Neural cell (in vitro differentiated cells): ENCODE measurements around the gene PML. TPM values are rescaled to one million over a fixed set of nuclear protein-coding genes. Genes with fewer than 3 reads are reported as not detected.

ENCODE experiments used
- H2AFZ ChIP-seq: fragments of 200-600, 300-800 bp; sonication (generic), shearing (Covaris generic); 2 replicates; pipeline ENCODE4 v1.6.0; 2014; ENCODE audit warnings: low read depth, mild to moderate bottlenecking, antibody characterized with exemption, low read length, moderate library complexity
- H3F3A ChIP-seq: fragments of 200-600 bp; shearing (Covaris generic); 2 replicates; pipeline ENCODE4 v1.6.1; 2016; ENCODE audit warnings: mild to moderate bottlenecking, moderate library complexity, mixed read lengths, antibody characterized with exemption, low read length; ENCODE audit not compliant: insufficient read depth, poor library complexity, severe bottlenecking
- H3K27ac ChIP-seq: fragments of 200-600, 300-800 bp; sonication (generic), shearing (Covaris generic); 2 replicates; pipeline ENCODE4 v1.5.1; 2014; ENCODE audit warnings: mild to moderate bottlenecking, low read length, moderate library complexity
- H3K27me3 ChIP-seq: fragments of 300-800, 200-600 bp; sonication (generic), shearing (Covaris generic); 2 replicates; pipeline ENCODE4 v1.6.0; 2014; ENCODE audit warnings: mild to moderate bottlenecking, low read depth, low read length, moderate library complexity; ENCODE audit not compliant: insufficient read depth
- H3K36me3 ChIP-seq: fragments of 300-800, 200-600 bp; sonication (generic), shearing (Covaris generic); 2 replicates; pipeline ENCODE4 v1.5.1; 2014; ENCODE audit warnings: mild to moderate bottlenecking, antibody characterized with exemption, low read length, moderate library complexity; ENCODE audit not compliant: insufficient read depth
- H3K4me2 ChIP-seq: fragments of 300-800, 200-600 bp; sonication (generic), shearing (Covaris generic); 2 replicates; pipeline ENCODE4 v1.6.0; 2014; ENCODE audit warnings: mild to moderate bottlenecking, low read length
- H3K4me3 ChIP-seq: fragments of 300-800, 200-600 bp; sonication (generic), shearing (Covaris generic); 2 replicates; pipeline ENCODE4 v1.5.1; 2014; ENCODE audit warnings: mild to moderate bottlenecking, low read length, moderate library complexity
- H3K79me2 ChIP-seq: fragments of 200-600 bp; shearing (Covaris generic); replicated peaks from 2 replicates; pipeline ENCODE4 v1.6.0; 2014; ENCODE audit warnings: mild to moderate bottlenecking, low read length, moderate library complexity; ENCODE audit not compliant: insufficient read depth
- H3K9ac ChIP-seq: fragments of 300-800, 200-600 bp; sonication (generic), shearing (Covaris generic); 2 replicates; pipeline ENCODE4 v1.6.1; 2016; ENCODE audit warnings: mild to moderate bottlenecking, low read length, mixed read lengths
- H3K9me2 ChIP-seq: fragments of 200-600 bp; shearing (Covaris generic); 2 replicates; pipeline ENCODE4 v1.6.1; 2016; ENCODE audit warnings: mild to moderate bottlenecking, low read length, mixed read lengths; ENCODE audit not compliant: insufficient read depth
- H3K9me3 ChIP-seq: fragments of 200-600, 300-800 bp; sonication (generic), shearing (Covaris generic); 2 replicates; pipeline ENCODE4 v1.6.1; 2016; ENCODE audit warnings: mild to moderate bottlenecking, mixed run types, low read length, moderate library complexity, mixed read lengths
- H4K20me1 ChIP-seq: fragments of 200-600 bp; shearing (Covaris generic); 2 replicates; pipeline ENCODE4 v1.6.1; 2016; ENCODE audit warnings: mild to moderate bottlenecking, mixed run types; ENCODE audit not compliant: insufficient read depth
- EP300 ChIP-seq: fragments of 450-650 bp; conservative IDR thresholded peaks from 2 replicates; pipeline ENCODE4 v1.6.1; 2014; ENCODE audit warnings: antibody characterized with exemption, mild to moderate bottlenecking, moderate library complexity; ENCODE audit not compliant: poor library complexity, severe bottlenecking
- EZH2 ChIP-seq: fragments of 200-600, 300-800 bp; shearing (Covaris generic), sonication (generic); IDR thresholded peaks from 2 replicates; pipeline ENCODE4 v1.6.1; 2014; ENCODE audit warnings: antibody characterized with exemption, low read length, borderline replicate concordance, mild to moderate bottlenecking; ENCODE audit not compliant: insufficient read depth, poor library complexity, severe bottlenecking
- MXI1 ChIP-seq: fragments of 450-650 bp; conservative IDR thresholded peaks from 2 replicates; pipeline ENCODE4 v1.6.1; 2014; ENCODE audit warnings: antibody characterized with exemption, mild to moderate bottlenecking; ENCODE audit not compliant: poor library complexity, severe bottlenecking
- POLR2AphosphoS5 ChIP-seq: IDR thresholded peaks from 2 replicates; pipeline ENCODE4 v1.6.1; 2012
- RAD21 ChIP-seq: fragments of 450-650 bp; conservative IDR thresholded peaks from 2 replicates; pipeline ENCODE4 v1.6.1; 2014; ENCODE audit warnings: antibody characterized with exemption, mild to moderate bottlenecking, moderate library complexity
- SMC3 ChIP-seq: fragments of 450-650 bp; conservative IDR thresholded peaks from 2 replicates; pipeline ENCODE4 v1.6.1; 2014; ENCODE audit warnings: antibody characterized with exemption, mild to moderate bottlenecking, moderate library complexity; ENCODE audit not compliant: poor library complexity
- TAF1 ChIP-seq: IDR thresholded peaks from 2 replicates; pipeline ENCODE4 v1.6.1; 2012; ENCODE audit warnings: low read depth
- polyA plus RNA-seq: library from polyadenylated mRNA; depleted of rRNA; stranded (reverse); fragments of >200 nt; gene quantifications from 2 replicates; pipeline ENCODE4 v1.2.3, GENCODE V29; 2014
- TF ChIP-seq, protein P1 (sequence below): IDR thresholded peaks from 2 replicates; pipeline ENCODE4 v1.6.1; 2012; ENCODE audit warnings: borderline replicate concordance
- TF ChIP-seq, protein P2 (sequence below): fragments of 450-650 bp; IDR thresholded peaks from 2 replicates; pipeline ENCODE4 v1.5.1; 2014; ENCODE audit warnings: antibody characterized with exemption, mild to moderate bottlenecking, moderate library complexity; ENCODE audit not compliant: poor library complexity, severe bottlenecking

PML gene
- polyA plus RNA-seq, 1 donor from 2014 or later = 4.7 TPM

DNA sequence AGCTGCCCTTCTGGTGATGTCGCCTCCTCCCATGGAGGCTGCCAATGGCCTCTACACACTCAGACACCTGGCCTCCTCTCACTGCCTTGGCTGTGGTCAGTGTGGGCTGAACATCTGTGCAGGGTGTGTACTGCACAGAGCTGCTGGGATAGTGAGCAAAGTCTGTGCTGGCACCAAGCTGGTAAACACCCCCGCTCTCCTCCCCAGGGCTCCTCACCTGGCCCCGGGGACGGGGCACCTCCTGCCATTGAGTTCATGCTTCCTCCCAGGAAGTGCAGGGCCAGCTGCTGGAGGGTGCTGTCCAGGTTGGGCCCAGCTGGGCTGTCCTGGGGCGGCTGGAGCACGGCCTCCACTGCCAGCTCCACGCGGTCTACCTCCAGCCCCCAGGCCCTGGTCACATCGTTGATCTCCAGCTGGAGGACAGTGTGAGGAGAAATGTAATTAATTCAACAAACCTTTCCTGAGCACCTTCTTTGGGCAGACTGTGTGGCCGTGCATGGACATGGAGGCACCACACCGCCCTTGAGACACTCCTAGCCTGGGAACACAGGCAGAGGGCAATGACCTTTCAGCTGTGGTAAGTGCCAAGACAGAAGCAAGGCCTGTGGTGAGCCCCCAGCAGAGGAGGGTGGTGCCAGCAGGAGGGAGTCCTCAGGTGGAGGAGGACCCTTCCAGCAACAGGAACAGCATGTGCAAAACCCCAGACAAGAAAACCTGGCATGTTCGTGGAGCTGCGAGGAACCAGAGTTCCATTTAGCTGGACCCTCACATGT is 9.2 kb upstream of the PML start:
- no peaks in the 10 kb centered on the region for H3K9me3 ChIP-seq
- no peak overlapping the region for H3K9ac ChIP-seq
- no peak overlapping the region for H3K4me2 ChIP-seq
- H3K4me3 ChIP-seq = no peak overlapping the region
- no peaks in the 10 kb centered on the region for H4K20me1 ChIP-seq
- H3K9me2 ChIP-seq = no peaks in the 10 kb centered on the region
- no peak overlapping the region for H3K27ac ChIP-seq
- no peaks in the 10 kb centered on the region for H3F3A ChIP-seq
- TF ChIP-seq RAD21 (no peak), EZH2 (no peak), EP300 (no peak), MXI1 (no peak), POLR2AphosphoS5 (no peak), SMC3 (no peak), TAF1 (no peak)
- TF ChIP-seq, protein P1, sequence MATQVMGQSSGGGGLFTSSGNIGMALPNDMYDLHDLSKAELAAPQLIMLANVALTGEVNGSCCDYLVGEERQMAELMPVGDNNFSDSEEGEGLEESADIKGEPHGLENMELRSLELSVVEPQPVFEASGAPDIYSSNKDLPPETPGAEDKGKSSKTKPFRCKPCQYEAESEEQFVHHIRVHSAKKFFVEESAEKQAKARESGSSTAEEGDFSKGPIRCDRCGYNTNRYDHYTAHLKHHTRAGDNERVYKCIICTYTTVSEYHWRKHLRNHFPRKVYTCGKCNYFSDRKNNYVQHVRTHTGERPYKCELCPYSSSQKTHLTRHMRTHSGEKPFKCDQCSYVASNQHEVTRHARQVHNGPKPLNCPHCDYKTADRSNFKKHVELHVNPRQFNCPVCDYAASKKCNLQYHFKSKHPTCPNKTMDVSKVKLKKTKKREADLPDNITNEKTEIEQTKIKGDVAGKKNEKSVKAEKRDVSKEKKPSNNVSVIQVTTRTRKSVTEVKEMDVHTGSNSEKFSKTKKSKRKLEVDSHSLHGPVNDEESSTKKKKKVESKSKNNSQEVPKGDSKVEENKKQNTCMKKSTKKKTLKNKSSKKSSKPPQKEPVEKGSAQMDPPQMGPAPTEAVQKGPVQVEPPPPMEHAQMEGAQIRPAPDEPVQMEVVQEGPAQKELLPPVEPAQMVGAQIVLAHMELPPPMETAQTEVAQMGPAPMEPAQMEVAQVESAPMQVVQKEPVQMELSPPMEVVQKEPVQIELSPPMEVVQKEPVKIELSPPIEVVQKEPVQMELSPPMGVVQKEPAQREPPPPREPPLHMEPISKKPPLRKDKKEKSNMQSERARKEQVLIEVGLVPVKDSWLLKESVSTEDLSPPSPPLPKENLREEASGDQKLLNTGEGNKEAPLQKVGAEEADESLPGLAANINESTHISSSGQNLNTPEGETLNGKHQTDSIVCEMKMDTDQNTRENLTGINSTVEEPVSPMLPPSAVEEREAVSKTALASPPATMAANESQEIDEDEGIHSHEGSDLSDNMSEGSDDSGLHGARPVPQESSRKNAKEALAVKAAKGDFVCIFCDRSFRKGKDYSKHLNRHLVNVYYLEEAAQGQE = no peak
- TF ChIP-seq, protein P2, sequence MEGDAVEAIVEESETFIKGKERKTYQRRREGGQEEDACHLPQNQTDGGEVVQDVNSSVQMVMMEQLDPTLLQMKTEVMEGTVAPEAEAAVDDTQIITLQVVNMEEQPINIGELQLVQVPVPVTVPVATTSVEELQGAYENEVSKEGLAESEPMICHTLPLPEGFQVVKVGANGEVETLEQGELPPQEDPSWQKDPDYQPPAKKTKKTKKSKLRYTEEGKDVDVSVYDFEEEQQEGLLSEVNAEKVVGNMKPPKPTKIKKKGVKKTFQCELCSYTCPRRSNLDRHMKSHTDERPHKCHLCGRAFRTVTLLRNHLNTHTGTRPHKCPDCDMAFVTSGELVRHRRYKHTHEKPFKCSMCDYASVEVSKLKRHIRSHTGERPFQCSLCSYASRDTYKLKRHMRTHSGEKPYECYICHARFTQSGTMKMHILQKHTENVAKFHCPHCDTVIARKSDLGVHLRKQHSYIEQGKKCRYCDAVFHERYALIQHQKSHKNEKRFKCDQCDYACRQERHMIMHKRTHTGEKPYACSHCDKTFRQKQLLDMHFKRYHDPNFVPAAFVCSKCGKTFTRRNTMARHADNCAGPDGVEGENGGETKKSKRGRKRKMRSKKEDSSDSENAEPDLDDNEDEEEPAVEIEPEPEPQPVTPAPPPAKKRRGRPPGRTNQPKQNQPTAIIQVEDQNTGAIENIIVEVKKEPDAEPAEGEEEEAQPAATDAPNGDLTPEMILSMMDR = no peak
- no peaks in the 10 kb centered on the region for H3K36me3 ChIP-seq
- H2AFZ ChIP-seq = no peak overlapping the region
- H3K27me3 ChIP-seq = no peaks in the 10 kb centered on the region
- no peaks in the 10 kb centered on the region for H3K79me2 ChIP-seq

DNA sequence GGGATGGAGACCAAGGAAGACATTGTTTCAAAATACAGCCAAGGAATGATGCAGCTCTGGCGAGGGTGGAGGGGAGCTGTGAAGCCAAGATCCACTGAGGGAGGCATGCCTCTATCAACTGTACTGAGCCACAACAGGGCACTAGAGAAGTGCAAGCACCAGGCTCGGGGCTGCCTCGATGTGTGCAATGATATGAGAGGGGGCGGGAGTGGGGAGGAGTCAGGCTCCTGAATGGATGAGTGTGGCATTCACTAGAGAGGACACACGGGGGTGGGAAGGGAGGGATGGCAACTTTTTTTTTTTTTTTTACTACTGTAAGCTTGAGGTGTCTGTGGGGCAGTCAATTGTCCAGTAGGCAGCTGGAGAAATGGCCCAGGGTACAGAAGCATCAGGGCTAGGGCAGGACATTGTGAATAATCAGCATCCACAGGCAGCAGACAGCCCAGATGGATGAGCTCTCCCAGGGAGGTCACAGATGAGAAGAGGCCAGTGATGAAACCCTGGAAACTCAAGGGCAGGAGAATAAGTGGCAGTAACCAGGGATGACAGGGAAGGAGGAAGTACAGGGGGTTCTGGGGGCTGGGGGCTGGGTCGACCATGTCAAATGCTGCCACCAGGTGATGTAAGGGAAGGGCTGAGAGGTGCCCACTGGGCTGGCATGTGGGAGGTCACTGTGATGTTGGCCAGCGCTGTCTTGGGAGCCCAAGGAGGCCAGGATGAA is 8.3 kb upstream of the PML start:
- H3K27me3 ChIP-seq = no peaks in the 10 kb centered on the region
- no peak overlapping the region for H2AFZ ChIP-seq
- no peak overlapping the region for H3K9ac ChIP-seq
- H3K9me2 ChIP-seq = no peaks in the 10 kb centered on the region
- no peak for TF ChIP-seq EP300
- TF ChIP-seq, protein P1 = no peak
- no peak for TF ChIP-seq EZH2
- no peak for TF ChIP-seq POLR2AphosphoS5
- no peak for TF ChIP-seq TAF1
- TF ChIP-seq SMC3 = no peak
- TF ChIP-seq, protein P2 = no peak
- no peak for TF ChIP-seq MXI1
- no peak for TF ChIP-seq RAD21
- H3K9me3 ChIP-seq = no peaks in the 10 kb centered on the region
- H4K20me1 ChIP-seq = no peaks in the 10 kb centered on the region
- H3K36me3 ChIP-seq = no peaks in the 10 kb centered on the region
- no peak overlapping the region for H3K4me3 ChIP-seq
- H3K79me2 ChIP-seq = no peaks in the 10 kb centered on the region
- H3F3A ChIP-seq = no peaks in the 10 kb centered on the region
- H3K27ac ChIP-seq = no peak overlapping the region
- no peak overlapping the region for H3K4me2 ChIP-seq
